Measurements from ENCODE around the gene KHK.

The KHK gene

GRCh38 chr2:27130396-27130795 lies 43.8 kb downstream of the KHK start:
- DNase-seq = no peak

GRCh38 chr2:27131429-27131828 lies 44.9 kb downstream of the KHK start:
- no peak for DNase-seq

DNA sequence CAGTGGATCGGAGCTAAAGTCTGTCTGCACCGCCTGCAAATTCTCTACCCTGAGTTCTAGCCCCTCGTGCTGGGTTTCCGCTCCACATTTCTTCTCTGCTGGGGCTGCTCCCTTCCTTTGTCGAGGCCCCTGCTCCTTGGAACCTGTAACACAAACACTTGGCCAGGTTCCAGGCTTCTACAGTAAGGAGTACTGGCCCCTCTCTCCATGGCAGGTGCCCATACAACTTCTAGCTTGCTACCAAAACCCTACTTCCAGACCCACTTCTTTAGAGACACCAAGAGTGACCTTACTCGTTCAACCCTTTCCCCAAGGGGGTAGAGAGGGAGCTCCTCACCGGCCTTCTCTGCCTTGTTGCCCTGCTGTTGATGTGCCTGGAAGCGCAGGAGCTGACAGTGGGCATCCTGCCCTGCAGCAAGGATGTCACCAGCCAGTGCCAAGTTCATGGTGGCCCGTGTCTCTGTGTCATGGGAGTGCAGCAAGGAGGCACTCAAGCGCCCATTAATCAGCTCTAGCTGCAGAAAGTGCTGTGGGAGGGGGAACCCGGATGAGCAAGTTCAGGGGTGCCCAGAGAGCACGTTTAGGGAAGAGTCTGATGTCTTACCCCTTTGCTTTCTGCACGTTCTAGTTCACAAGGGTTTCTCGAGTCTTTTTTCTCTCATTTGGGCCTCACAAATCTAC lies 46.8 kb downstream of the KHK start:
- no peak for DNase-seq

- DNase-seq = peak; percentile 53 to 88
Measured at GRCh38 chr2:27133905-27134780, 47.6 kb downstream of the KHK start, which contains the start of gene PREB. Gene PREB (minus strand): TSS chr2:27134636. CDS start chr2:27134421, 215 bp downstream.

DNA sequence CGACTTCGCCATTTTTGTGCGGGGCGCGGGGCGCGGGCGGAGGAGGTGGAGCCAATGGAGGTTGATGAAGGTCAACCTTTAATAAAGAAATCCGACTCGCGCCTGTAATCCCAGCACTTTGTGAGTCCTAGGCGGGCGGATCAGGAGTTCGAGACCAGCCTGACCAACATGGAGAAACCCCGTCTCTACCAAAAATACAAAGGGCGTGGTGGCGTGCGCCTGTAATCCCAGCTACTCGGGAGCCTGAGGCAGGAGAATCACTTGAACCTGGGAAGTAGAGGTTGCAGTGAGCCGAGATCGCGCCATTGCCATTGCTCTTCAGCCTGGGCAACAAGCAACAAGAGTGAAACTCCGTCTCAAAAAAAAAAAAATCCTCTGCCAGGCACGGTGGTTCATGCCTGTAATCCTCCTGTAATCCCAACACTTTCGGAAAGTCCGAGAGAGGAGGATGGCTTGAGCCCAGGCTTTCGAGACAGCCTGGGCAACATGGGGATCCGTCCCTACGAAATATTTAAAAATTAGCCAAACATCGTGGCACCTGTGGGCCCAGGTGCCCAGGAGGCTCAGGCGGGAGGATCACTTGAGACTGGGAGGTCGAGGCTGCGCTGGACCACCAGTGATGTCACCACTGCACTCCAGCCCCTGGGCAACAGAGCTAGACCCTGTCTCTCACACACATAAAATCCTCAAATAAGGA lies 48.4 kb downstream of the KHK start:
- DNase-seq = no peak

DNA sequence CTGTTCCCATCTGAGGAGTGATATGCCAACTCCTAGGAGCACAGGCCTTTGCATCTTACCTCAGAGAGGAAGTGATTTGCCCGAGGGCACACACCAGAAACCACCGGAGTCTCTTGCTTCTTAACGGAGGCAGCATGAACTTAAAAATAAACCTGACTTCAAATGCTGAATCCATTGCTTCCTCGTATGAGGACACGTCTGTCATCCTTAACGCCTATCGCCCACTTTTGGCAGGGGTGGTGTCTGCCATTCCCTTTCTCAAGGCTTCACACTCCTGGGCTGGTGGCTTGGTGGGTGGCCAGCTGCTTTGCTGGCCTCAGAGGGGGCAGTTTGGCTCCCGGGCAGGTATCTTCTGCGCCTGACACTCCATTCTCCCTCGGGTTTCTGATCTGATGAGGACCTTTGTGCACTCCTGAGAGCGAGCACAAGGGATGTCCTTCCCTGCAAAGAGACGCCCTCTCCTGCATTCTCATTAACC lies 48.9 kb downstream of the KHK start:
- DNase-seq = no peak

GRCh38 chr2:27136751-27137150 lies 50.2 kb downstream of the KHK start:
- DNase-seq = no peak

DNA sequence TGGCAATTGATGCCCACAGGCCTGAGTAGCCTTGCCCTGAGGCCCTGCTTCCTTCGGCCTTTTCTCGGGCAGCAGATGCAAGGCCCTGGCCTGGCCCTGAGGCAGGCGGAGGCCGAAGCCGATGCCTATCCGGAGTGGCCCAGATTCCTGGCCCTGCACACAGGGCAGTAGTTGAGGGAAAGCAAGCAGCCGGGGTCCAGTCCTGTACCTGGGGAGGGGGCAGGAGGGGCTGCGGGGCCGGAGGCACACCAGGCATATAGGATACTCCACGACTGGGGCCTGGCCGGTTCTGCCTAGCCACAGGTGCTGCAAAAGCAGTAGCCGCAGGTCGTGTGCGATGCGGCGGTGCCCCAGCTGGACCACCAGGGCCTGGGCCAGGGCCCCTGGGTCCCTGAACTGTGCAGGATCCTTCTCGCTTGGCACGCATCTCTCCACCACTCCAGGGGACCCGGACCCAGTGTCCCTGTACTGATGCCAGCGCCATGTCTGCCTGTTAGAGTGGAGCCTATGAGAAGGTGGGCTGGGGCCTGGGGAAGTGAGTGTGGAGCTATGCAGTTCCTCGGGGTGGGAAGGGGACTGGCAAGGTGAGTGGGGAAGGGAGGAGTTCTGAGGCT lies 50.9 kb downstream of the KHK start:
- DNase-seq = no peak

GRCh38 chr2:27138111-27138510 lies 51.5 kb downstream of the KHK start:
- DNase-seq = no peak

- no peak for DNase-seq
Measured at GRCh38 chr2:27139310-27139709, 52.7 kb downstream of the KHK start, which contains the start of gene PRR30. Gene PRR30 (minus strand): TSS chr2:27139410. CDS start chr2:27138329, 1,081 bp downstream.

DNA sequence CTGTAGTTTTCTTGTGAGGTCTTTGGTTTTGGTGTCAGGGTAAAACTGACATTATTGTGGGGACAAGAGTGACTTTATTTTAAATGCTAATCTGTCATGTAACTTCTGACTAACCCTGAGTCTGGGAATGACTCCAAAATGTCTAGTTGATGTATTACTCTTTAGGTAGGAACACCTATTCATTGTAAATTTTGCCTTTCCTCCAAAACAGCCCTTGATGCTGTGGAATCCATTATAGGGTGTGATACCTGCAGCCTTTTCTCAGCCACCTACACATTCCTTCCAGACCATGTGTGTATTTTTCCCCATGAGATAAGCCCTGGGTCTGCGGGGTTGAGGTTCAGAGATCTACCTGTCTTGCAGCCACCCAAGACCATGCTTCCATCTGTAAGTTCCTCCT lies 56.7 kb downstream of the KHK start:
- no peak for DNase-seq

DNA sequence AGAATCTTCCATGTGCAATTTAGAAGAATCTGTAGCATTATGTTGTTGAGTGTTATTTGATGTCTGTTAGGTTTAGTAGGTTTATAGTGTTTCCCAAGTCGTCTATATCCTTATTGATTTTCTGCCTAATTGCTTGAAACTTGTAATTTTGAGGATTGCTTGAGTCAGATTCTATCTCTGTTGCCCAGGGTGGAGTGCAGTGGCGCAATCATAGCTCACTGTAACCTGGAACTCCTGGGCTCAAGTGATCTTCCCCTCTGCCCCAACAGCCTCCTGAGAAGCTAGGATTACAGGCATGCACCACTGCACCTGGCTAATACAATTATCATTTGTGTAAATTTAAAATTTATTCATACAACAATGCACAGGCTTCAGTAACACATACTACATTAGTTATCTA lies 59.1 kb downstream of the KHK start:
- no peak for DNase-seq

GRCh38 chr2:27147935-27148334 lies 61.4 kb downstream of the KHK start:
- no peak for DNase-seq

GRCh38 chr2:27148801-27149439 lies 62.3 kb downstream of the KHK start, which contains the start of gene TCF23:
Gene TCF23 (plus strand): TSS chr2:27149004. CDS start chr2:27149134, 130 bp downstream.
- DNase-seq = no peak

DNA sequence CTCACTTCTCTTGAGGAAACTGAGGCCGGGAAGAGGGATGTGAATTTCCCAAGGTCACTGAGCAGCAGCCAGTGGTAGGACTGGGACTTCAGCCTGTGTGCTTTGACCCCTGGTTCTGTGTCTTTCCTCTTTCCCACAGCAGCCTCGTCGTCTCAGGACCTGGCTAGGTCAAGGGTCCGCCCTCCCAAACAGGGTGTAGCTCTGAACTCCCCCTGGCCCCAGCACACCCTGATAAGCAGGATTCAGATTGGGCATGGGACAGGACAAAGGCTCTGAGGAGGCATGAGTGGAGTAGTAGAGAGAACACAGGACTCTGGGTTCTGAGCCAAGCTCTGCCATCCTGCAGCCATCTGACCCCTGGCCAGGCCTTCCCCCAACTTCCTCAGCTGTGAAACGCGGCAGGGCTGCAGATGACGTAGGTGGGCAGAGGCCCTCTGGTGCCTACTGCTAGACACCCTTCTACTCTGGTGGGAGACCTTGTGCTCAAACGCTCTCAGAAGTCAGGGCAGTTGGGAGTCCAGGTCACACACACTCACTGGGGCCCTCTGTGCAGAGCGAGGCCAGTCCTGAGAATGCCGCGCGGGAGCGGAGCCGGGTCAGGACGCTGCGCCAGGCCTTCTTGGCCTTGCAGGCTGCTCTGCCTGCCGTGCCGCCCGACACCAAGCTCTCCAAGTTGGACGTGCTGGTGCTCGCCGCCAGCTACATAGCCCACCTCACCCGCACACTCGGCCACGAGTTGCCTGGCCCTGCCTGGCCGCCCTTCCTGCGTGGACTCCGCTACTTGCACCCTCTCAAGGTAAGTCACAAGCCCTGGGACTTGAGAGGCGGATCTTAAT lies 63.2 kb downstream of the KHK start:
- no peak for DNase-seq

Data from cerebellar nuclear complex (tissue), 1 donor.